Measurements from ENCODE around the gene THRB.

GRCh38 chr3:24182756-24183155 is 311.9 kb downstream of the THRB start:
- no peak for TF ChIP-seq SP1 (CRISPR knock-in tag; conservative IDR thresholded peaks at IDR 0.05)
- TF ChIP-seq ZNF232 (CRISPR knock-in tag; IDR thresholded peaks at IDR 0.05) = no peak
- no peak for TF ChIP-seq TP53 (CRISPR knock-in tag; IDR thresholded peaks at IDR 0.05)
- no peak for TF ChIP-seq SMAD3 (CRISPR knock-in tag; IDR thresholded peaks at IDR 0.05; ENCODE audit: borderline replicate concordance)
- no peak for TF ChIP-seq ZNF416 (CRISPR knock-in tag; IDR thresholded peaks at IDR 0.05)
- TF ChIP-seq ZNF423 (CRISPR knock-in tag; IDR thresholded peaks at IDR 0.05) = no peak
- no peak for TF ChIP-seq FOXK1 (CRISPR knock-in tag; IDR thresholded peaks at IDR 0.05)
- no peak for TF ChIP-seq ESRRA (CRISPR knock-in tag; IDR thresholded peaks at IDR 0.05; ENCODE audit: borderline replicate concordance)
- TF ChIP-seq HMGXB4 (CRISPR knock-in tag; IDR thresholded peaks at IDR 0.05) = no peak
- TF ChIP-seq, protein P1, sequence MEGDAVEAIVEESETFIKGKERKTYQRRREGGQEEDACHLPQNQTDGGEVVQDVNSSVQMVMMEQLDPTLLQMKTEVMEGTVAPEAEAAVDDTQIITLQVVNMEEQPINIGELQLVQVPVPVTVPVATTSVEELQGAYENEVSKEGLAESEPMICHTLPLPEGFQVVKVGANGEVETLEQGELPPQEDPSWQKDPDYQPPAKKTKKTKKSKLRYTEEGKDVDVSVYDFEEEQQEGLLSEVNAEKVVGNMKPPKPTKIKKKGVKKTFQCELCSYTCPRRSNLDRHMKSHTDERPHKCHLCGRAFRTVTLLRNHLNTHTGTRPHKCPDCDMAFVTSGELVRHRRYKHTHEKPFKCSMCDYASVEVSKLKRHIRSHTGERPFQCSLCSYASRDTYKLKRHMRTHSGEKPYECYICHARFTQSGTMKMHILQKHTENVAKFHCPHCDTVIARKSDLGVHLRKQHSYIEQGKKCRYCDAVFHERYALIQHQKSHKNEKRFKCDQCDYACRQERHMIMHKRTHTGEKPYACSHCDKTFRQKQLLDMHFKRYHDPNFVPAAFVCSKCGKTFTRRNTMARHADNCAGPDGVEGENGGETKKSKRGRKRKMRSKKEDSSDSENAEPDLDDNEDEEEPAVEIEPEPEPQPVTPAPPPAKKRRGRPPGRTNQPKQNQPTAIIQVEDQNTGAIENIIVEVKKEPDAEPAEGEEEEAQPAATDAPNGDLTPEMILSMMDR (IDR thresholded peaks at IDR 0.05) = no peak
- TF ChIP-seq TEAD4 (CRISPR knock-in tag; IDR thresholded peaks at IDR 0.05) = no peak
- TF ChIP-seq ZBTB21 (CRISPR knock-in tag; IDR thresholded peaks at IDR 0.05; ENCODE audit: borderline replicate concordance) = no peak
